ENCODE data around the gene RAB12.
"Not testable (repeated sequence)": the region's sequence is repeated elsewhere in the genome, so short reads cannot be mapped to it uniquely, and the experiment has no call there.

Gene RAB12

GRCh38 chr18:8608795-8609658 lies at the start of gene RAB12:
RAB12 (plus strand) TSS chr18:8609437; CDS start chr18:8609440, 3 bp downstream.
- DNase-seq: peak; percentile 94

DNA sequence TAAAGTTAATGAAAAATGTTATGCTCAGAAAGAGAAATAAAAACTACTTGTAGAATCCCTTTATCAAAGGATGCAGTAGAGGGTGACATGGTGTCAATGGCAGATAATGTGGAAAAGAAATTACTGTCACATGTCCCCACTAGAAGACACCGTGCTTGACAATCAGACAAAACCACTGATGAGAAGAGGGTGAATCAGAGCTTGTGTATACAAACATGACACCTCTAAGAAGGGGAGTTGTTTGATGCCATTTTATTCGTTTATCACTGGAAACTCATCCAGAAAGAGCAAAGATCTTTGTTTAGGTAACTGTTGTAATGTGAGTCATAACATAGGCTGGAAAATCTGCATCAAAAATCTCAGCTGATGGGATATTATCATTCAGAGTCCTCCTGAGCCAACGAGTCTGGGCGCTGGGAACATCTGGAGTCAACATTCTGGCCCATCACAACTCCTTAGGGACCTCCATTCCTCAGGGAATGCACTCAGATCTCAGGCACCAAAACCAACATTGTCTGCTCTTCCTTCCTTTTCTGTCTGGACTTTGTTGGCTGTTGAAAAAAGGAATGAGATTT lies 49.5 kb upstream of the RAB12 start:
- no peak for DNase-seq

- DNase-seq: no peak
These were observed 47.9 kb upstream of the RAB12 start for GRCh38 chr18:8561123-8561910.

DNA sequence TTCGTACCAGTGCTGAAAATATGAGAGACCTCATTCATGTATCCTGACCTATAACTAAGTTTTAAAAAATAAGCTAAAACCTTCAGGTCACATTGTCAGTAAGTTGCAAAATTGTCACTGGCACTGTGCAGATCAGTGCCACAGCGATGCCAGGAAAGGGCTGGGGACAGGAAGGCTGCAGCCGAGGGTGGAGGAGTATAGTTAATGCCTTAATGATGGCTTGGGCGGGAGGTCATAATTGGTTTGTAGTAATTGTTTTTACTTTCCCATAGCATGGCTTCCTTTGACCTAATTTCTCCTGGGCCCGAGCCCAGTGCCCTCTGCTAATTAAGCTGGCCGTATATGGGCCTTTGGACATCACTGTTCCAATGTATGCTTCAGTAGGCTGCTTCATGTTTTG lies 47.2 kb upstream of the RAB12 start:
- peak; percentile 62 for DNase-seq

DNA sequence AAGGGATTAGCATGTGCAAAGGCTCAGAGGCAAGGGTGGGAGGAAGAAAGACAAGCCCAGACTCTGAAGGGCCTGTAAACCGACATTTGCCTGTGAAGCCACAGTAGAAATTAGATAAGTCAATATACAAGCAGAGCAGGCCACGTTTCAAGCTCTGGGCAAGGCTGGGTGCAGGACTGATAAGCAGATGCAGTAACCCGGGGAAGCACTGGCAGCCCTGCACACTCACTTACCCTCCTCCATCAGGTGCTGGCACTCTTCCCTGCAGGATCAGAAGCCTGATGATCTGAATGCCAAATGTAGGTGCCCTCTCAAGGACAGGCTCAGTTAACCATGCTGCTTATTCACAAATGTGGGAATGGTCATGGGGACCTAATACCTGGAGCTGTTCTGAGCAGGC lies 46.3 kb upstream of the RAB12 start:
- no peak for DNase-seq

DNA sequence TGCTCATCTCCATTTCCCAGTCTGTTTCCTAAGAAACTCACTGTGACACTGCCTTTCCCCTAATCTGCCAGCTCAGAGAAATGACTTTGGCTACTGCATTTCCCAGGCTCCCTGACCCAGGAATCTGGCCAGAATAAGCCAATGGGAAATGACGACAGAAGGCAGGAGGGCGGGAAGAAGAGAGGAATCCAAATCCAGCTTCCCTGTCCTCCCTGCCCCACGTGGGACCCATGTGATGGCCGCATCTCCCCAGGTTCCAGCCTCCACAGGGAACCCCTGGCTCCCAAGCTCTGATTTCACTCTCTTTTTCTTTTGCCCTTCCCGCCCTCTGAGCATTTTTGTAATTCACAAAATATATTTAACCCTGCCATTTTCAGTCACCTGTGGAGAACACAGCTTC lies 37.8 kb upstream of the RAB12 start:
- no peak for DNase-seq

GRCh38 chr18:8573766-8574165 lies 35.5 kb upstream of the RAB12 start:
- not testable (repeated sequence) for DNase-seq

GRCh38 chr18:8584798-8585197 lies 24.4 kb upstream of the RAB12 start:
- DNase-seq: no peak

GRCh38 chr18:8586941-8587340 lies 22.3 kb upstream of the RAB12 start:
- DNase-seq: no peak

DNA sequence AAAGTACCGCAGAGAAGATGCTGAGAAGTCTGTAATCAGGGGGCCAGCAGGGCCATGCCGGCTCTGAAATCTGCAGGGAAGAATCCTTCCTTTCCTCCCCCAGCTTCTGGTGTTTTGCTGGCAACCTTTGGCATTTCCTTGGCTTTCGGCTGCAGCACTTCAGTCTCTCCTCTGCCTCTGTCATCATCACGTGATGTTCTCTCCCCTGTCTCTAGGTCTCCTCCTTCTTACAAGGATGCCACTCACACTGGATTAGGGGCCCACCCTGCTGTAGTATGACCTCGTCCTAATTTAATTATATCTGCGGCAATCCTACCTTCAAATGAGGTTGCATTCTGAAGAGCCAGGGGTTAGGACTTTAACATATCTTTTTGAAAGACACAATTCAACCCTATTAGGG lies 13.8 kb upstream of the RAB12 start:
- DNase-seq: no peak

- no peak for DNase-seq
These were observed 7.8 kb upstream of the RAB12 start for GRCh38 chr18:8601277-8602032.

DNA sequence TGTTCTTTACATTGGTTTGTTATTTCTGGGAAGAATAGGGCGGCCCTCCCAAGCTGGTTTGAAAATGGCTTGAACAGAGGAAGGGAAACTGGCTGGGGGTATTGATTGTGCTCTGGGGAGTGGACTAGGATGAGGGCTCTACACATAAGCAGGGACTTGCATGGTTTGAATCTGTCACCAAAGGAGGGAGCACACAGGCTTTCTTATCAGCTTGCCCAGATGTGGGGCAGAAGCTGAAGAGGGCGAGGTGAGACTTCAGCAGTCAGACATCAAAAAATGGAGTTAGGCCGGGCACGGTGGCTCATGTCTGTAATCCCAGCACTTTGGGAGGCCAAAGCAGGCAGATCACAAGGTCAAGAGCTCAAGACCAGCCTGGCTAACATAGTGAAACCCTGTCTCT lies 7.2 kb upstream of the RAB12 start:
- DNase-seq: no peak

- no peak for DNase-seq
These were observed 6.7 kb upstream of the RAB12 start for GRCh38 chr18:8602557-8602956.

DNA sequence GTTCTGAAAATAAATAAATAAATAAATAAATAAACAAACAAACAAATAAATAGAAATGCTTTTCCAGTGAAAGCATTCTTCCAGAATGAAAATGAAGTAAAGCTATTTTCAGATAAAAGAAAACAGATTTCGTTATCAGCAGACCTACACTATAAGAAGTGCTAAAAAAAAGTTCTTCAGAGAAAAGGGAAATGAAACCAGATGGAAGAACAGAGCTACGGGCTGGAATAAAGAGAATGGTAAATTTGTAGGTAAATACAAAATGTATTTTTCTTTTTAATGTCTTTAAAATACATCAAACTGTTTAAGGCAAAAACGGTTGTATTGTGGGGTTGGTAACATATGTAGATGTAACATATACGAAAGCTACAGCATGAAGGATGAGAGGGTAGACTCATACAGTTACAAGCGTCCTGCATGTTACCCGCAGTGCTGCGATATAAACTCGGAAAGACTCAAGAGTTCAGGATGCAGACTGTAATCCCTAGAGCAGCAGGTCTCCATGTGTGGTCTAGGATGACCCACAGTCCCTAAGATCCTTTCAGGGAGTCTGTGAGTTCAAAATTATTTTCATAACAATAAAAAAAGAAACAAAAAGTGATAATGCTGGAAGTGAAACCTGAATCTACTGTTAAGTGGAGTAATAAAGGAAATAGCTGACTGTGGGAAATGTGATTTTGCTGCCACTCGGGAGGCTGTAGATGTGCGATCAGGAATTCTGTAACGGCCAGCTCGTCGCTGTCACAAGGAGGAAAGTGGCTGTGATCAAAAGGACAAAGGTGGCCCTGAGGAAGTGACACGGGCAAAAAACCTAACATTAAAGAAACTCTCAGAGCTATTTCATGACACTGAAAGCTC lies 5.3 kb upstream of the RAB12 start:
- no peak for DNase-seq

GRCh38 chr18:8605974-8606373 lies 3.3 kb upstream of the RAB12 start:
- no peak for DNase-seq

DNA sequence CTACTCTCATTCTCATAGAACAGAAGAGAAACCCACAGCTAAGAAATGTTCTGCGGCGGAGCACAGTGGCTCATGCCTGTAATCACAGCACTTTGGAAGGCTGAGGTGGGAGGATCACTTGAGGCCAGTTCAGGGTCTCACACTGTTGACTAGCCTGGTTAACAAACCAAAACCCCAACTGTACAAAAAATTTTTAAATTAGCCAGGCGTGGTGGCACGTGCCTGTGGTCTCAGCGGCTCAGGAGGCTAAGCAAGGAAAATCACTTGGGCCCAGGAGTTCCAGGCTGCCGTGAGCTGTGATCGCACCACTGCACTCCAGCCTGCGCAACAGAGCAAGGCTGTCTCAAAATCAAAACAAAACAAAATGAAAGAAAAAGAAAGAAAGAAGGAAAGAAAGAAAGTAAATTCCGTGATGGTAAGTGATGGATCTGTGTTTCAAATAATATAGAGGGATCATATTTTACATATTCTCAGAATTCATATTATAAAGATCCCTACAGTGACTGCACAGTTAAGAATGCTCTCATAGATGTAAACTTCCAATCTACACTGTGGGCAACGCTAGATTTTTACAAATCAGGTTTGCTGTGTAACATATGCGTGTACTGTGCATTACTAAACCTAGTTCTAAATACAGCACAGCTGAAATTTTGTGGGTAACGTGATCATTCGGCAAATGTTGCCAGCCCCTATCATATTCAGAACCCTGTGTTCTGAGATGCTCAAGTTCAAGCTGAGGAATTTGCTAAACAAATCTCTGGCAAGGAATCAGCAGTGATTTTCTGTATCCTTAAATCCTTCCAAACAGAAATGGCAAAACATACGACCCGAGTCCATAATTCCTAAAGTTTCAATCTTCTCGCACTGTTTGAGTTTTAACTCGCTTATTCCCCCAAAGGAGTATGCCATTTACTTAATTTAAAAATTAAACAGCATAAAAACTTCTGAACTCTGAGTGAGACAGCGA lies 1.2 kb upstream of the RAB12 start:
- DNase-seq: peak; percentile 67

DNA sequence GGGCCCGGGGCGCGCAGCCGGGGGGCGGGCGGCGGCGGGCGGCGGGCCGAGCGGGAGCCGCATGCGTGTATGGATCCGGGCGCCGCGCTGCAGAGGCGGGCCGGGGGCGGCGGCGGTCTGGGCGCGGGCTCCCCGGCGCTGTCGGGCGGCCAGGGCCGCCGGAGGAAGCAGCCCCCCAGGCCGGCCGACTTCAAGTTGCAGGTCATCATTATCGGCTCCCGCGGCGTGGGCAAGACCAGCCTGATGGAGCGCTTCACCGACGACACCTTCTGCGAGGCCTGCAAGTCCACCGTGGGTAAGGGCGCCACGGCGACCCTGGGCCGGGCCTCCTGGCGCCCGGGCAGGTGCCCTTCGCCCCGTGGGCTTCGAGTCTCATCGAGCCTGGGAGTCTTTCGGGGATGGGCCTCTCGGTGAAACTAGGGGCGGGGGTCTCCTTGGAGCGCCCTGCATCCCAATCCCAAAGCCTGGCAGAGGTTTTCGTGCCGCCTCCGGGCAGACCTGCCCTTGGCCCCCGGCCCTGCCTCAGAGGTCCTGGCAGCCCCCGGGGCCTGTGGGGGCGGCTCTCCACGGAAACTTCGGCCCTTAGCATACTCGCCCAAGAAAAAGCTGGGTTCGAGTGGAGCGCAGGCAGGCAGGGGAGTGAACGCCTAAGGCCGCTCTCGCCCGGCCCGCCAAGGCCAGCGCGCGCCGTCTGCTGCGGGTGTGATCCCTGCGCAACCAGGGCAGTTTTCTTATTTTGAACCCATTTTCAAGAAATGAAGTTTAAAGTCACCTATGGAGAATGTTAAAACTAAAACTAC lies 622 bp downstream of the RAB12 start:
- DNase-seq: peak; percentile 63

GRCh38 chr18:8610459-8610851 lies 1.2 kb downstream of the RAB12 start:
- no peak for DNase-seq

DNA sequence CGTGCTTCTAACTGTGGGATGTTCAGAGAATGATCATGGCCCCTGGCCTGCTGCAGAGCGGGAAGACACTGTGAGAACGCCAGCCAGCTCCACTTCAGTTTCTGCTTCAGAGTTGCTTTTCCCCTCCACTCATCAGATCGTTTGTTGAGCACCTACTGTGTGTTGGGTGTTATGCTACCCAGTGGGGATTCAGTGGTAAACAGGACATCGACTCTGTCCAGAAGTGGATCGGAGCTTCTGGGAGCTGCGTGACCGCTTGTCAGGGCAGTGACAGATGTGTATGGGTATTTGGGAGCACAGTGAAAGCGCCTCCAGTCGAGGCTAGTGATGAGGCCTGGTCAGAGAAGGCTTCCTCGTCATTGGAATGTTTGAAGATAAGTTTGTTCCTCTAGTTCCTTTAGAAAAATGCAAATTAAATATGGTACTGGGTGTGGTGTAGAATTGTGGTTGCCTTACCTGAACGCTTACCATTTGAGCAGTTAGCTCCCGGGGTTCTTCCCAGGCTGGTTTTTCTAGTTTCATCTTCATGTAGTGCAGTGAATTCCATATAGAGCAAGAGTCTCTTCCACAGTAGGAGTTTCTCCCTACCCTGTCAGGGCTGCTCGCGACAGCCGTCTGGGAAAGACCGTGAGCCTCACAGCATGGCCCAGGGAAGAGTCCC lies 2.8 kb downstream of the RAB12 start:
- DNase-seq: no peak

Data from eye (tissue), 1 donor.